GM12872 (cell line): Measurements from ENCODE around the gene CFAP251.
A peak's percentile ranks its signal among the peaks of the same experiment; 100 is the strongest.

Source experiments
- TF ChIP-seq, protein P1 (sequence below): IDR thresholded peaks from 3 replicates; pipeline ENCODE4 v1.5.1; 2011; ENCODE audit warnings: low read depth, mild to moderate bottlenecking, low read length, moderate library complexity; ENCODE audit not compliant: insufficient read depth

CFAP251 gene

DNA sequence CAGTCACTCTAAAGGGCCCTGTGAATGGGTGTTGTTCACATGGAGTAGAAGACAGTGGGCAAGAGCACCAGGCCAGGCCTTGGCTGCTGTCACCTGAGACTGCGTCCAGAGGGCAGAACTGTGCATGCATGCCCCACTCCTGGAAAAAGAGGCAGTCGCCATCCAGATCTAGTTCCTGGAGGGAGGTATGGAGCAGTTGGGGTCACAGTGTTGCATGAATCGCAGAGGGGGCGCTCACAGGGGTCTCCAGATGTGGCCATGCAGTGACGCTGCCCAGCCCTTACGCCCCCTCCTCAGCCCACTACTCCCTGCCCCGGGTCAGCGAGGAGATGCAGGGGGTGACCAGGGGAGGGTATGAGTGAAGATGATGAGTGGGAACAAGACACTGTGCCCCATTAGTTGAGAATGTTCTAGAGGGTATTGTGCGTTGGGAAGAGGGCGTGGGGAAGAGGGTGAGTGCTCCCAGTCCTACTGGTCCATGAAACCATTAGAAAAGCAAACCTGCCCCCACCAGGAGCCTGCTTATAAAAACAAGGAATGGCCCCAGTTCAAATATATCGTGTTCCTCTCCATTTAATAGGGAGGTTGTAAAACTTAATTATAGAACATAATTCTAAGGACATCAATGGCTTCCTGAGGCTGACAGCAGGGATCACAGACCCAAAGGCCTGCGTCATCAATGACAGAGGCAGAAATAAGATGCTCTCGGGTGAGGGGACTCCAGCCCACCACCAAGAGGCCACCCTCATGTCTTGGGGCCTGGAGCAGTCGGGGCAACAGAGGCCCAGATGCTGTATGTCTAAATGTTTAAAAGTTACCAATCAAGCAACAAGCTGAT lies 71.1 kb downstream of the CFAP251 start:
- TF ChIP-seq, protein P1, sequence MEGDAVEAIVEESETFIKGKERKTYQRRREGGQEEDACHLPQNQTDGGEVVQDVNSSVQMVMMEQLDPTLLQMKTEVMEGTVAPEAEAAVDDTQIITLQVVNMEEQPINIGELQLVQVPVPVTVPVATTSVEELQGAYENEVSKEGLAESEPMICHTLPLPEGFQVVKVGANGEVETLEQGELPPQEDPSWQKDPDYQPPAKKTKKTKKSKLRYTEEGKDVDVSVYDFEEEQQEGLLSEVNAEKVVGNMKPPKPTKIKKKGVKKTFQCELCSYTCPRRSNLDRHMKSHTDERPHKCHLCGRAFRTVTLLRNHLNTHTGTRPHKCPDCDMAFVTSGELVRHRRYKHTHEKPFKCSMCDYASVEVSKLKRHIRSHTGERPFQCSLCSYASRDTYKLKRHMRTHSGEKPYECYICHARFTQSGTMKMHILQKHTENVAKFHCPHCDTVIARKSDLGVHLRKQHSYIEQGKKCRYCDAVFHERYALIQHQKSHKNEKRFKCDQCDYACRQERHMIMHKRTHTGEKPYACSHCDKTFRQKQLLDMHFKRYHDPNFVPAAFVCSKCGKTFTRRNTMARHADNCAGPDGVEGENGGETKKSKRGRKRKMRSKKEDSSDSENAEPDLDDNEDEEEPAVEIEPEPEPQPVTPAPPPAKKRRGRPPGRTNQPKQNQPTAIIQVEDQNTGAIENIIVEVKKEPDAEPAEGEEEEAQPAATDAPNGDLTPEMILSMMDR: no peak

DNA sequence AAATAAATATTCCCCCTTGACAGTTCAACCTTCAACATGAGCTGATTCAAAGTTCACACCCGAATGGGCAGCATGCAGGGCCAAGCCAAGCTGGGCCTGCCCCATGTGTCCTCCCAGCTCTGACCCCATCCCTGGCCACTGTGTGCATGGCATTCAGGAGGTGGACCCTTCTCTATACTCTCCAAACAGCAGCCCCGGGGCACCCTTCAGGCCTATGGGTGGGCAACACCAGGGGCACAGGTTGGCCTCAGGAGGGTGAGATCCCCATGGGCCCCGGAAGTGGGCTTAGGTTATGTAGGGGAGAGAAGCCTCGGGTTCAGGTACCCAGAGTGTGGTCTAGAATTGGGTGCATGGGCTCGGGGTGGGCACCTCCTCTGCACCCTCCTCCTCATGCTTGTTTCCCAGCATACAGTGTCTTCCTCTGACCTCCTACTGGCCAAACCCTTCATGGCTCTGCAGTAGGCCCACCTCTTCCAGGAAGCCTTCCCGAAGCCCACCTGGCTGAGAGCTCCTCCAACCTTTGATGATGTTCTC lies 71.8 kb downstream of the CFAP251 start:
- TF ChIP-seq, protein P1: peak; percentile 15; the same call in 1 of the 3 replicates

DNA sequence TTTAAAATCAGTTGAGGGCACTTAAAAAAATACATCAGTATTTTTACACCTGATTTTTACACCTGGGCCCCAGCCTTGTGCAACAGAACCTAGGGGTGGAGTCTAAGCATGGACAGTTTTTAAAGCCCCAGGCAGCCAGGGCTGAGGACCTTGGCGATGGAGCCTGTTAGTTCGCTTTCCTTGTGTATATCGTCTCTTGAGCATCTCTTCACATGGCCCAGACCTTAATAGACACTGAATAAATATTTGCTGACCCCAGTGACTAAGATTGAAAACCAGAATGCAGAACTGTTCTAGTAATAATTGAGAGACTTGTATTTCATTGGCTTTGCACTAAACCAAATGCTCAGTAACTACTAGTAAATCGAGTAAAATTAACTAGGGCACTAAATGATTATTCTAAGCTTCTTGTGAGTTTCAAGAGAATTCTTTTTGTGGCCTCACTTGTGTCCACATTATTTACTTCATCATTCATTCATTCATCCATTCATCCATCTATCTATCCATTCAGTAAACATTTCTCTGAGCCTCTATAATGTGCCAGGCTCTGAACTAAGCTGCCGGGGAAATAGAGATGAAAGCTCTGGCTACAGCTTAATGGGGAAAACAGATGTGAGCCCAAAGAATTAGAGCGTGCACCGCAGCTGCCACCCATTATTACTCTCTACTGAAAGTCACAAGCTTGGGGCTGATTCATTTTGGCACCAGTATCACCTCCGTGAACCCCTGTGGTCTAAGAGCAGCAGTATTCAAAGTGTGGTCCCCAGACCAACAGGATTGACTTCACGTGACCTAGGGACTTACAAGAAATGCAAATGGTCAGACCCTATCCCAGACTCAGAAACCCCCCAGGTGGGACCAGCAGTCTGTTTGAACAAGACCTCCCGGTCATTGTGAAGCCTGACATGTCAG lies 72.6 kb downstream of the CFAP251 start:
- TF ChIP-seq, protein P1: no peak

DNA sequence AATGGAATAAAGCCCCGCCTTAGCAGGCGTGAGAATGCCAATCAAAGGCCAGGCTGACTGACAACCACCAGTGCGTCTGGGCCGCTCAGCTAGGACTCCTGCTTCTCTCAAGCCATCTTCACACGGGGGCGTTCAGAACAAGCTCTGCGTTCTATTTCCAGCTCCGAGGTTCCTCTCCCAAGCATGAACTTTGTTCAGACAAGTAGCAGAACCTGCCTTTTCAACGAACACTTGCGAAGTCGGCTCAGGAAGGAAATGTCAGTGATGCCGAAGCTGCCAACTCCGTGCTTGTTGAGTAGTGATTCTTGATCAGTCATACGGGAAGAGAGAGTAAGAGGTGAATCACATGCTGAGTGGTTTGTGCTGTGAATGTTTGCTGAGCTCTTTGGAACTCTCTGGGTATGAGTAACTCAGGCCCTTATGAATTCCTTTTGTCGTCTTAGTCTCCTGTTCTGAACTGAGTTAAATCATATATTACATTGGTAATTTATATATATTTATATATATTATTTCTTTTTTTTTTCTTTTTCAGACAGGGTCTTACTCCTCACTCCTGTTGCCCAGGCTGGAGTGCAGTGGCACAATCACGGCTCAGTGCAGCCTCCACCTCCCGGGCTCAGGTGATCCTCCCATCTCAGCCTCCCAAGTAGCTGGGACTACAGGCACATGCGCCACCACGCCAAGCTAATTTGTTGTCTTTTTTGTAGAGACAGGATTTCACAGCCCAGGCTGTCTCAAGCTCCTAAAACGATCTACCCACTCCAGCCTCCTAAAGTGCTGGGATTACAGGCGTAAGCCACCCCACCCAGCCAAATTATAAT lies 73.9 kb downstream of the CFAP251 start:
- TF ChIP-seq, protein P1: no peak

DNA sequence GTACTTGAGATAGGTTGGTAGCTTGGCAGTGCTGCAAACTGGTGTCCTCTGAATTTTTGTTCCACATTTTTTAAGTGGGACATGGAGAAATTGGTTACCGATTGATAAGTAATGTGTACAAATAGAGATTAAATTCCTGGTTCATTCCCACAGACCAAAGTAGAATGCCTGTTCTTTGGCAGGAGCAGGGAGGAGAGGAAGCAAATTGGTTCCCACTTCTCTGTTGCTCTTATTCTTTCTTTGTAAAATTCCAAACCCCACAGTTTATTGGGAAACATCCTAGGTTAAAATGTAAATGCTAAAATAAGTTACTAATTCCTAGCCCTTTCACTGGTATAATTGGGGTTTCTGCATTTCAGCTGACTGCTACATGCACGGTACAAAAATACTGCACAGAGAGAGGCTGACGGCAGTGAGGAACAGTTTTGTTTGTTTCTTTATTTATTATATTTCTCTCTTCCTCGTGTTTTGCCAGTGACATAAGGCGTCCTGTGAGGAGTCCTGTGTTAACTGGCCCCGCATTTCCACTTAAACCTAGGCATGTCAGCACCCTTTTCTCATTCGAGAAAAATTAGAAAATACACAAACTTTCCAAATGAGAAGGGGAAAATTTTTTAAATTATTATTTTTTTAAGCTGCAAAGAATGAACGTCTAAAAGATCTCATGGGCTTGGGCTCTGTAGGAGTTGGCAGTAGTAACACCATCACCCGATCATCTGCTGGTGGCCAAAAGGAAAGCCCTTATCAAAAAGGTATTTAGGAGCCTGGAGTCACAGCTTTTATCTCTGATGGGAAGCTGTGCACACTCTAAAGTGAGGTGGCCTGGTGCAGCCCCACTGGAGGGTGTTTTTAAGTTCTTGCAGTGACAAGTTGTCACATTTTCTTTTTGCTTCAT lies 77.9 kb downstream of the CFAP251 start:
- TF ChIP-seq, protein P1: no peak

DNA sequence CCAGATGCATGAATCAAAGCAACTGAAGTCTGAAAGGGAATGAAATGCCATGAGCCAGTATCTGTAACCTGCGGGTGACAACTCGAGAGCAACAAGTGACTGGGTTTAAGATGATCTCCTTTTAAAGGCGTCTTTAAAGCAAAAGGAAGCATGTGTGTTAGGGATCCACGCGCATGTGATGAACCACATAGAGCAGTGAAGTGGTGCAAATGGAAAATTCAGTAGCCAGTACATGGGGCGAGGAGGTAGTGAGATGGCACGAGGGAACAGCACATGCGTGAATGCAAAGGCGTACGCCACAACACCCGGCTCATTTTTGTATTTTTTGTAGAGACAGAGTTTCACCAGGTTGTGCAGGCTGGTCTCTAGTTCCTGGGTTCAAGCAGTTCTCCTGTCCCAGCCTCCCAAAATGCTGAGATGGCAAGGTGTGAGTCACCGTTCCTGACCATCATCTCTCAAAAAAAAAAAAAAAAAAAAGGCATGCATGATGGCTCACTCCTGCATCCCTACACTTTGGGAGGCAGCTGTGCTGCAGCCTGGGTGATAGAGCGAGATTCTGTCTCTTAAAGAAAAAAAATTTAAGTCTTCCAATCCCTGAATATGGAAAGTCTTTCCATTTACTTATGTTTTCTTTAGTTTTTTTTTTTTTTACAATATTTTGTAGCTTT lies 78.7 kb downstream of the CFAP251 start:
- TF ChIP-seq, protein P1: no peak
